ENCODE measurements around the gene BBIP1. TPM values are rescaled to one million over a fixed set of nuclear protein-coding genes. Genes with fewer than 3 reads are reported as not detected.

The BBIP1 gene
- total RNA-seq, 1 donor from 2014 or later = 26.7 TPM

GRCh38 chr10:110863956-110864355 is 55.0 kb downstream of the BBIP1 start:
- no peak for DNase-seq (ENCODE audit: low spot score)

GRCh38 chr10:110863361-110863760 is 55.6 kb downstream of the BBIP1 start:
- DNase-seq (ENCODE audit: low spot score) = no peak

GRCh38 chr10:110862961-110863360 is 56.0 kb downstream of the BBIP1 start:
- no peak for DNase-seq (ENCODE audit: low spot score)

GRCh38 chr10:110861930-110862649 is 56.9 kb downstream of the BBIP1 start:
- peak; percentile 65 for DNase-seq (ENCODE audit: low spot score)

- DNase-seq (ENCODE audit: low spot score) = no peak
These were observed 57.5 kb downstream of the BBIP1 start for GRCh38 chr10:110861476-110861875.

- peak; percentile 11 for DNase-seq (ENCODE audit: low spot score)
These were observed 58.3 kb downstream of the BBIP1 start for GRCh38 chr10:110860576-110861241.

GRCh38 chr10:110859973-110860376 is 59.0 kb downstream of the BBIP1 start:
- DNase-seq (ENCODE audit: low spot score) = peak; percentile 79

GRCh38 chr10:110859206-110859972 is 59.6 kb downstream of the BBIP1 start:
- DNase-seq (ENCODE audit: low spot score) = no peak

GRCh38 chr10:110858297-110858934 is 60.6 kb downstream of the BBIP1 start:
- DNase-seq (ENCODE audit: low spot score) = no peak

- DNase-seq (ENCODE audit: low spot score) = peak; percentile 93
These were observed 61.5 kb downstream of the BBIP1 start for GRCh38 chr10:110857265-110858171.

- no peak for DNase-seq (ENCODE audit: low spot score)
These were observed 64.9 kb downstream of the BBIP1 start for GRCh38 chr10:110853921-110854605.

GRCh38 chr10:110852947-110853346 is 66.0 kb downstream of the BBIP1 start:
- peak; percentile 79 for DNase-seq (ENCODE audit: low spot score)

GRCh38 chr10:110852255-110852896 is 66.6 kb downstream of the BBIP1 start:
- no peak for DNase-seq (ENCODE audit: low spot score)

GRCh38 chr10:110851020-110851612 is 67.9 kb downstream of the BBIP1 start:
- peak; percentile 74 for DNase-seq (ENCODE audit: low spot score)

- DNase-seq (ENCODE audit: low spot score) = no peak
These were observed 68.9 kb downstream of the BBIP1 start for GRCh38 chr10:110850099-110850498.

All from umbilical cord (tissue), 2 donors.